CD1c-positive myeloid dendritic cell (primary cell): ENCODE measurements around the gene CFAP52.
"Not testable (repeated sequence)": the region's sequence is repeated elsewhere in the genome, so short reads cannot be mapped to it uniquely, and the experiment has no call there.

ENCODE experiments used
- DNase-seq: peaks from one replicate; pipeline ENCODE4 v3.0.0-alpha.2; 2016; ENCODE audit errors: extremely low spot score

The CFAP52 gene, protein sequence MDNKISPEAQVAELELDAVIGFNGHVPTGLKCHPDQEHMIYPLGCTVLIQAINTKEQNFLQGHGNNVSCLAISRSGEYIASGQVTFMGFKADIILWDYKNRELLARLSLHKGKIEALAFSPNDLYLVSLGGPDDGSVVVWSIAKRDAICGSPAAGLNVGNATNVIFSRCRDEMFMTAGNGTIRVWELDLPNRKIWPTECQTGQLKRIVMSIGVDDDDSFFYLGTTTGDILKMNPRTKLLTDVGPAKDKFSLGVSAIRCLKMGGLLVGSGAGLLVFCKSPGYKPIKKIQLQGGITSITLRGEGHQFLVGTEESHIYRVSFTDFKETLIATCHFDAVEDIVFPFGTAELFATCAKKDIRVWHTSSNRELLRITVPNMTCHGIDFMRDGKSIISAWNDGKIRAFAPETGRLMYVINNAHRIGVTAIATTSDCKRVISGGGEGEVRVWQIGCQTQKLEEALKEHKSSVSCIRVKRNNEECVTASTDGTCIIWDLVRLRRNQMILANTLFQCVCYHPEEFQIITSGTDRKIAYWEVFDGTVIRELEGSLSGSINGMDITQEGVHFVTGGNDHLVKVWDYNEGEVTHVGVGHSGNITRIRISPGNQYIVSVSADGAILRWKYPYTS

DNA sequence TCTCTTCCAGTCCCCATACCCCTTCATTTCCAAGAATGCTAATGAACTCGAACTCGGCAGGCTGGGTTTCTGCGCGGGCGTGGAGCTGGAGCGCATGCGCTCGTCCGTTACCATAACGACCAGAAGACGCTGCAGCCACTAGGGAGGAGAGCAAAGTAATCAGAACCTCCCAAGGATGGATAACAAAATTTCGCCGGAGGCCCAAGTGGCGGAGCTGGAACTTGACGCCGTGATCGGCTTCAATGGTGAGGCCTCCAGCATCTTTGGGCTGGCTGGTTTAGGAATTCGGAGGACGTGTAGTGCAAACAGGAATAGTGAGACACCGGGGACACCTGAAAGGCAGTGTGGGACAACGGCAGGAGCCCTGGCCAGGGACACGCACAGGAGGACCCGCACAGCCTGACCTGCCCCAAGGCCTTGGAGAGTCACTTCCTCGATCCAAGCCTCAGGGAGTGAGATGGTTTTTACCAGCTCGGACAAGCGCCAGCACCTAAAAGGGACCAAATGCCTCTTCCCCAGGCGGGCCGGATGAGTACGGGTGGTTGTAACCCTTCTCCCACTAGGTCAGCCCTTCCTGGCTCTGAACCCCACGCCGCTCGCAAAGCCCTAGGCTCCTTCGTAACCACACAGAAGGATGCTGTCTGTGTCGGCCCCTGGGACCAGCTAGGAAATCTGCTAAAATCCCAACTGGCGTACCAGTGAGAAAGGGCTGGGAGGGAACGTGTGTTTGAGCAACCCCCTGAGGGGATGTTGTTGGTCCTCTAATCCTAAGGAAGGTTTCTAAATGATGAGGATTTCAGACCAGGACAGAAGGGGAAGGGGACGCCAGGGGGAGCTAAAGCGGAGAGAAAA lies at the start of gene CFAP52:
CFAP52 (plus strand) TSS at position 122 of the 852 bp plus-strand sequence; CDS start at position 176, 54 bp downstream.
- peak; percentile 84 for DNase-seq

DNA sequence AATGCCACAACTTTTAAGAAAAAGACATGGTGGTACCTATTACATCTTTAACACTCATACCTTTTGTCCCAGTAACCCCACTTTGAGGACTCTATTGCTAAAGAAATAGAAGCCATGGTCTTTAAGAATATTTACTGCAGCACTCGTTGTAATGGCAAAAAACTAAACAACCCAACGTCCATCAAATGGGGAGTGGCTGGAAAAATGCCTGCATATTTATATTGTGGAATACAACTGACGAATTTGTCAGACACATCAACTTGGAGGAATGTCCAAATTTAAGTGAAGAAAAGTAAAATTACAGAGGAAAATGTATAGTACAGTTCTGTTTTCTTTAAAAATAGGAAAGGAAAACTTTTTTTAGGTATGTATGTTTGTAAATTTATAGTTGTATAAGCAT lies 48.7 kb upstream of the CFAP52 start:
- DNase-seq, result no peak

- peak; percentile 29 for DNase-seq
Observed at GRCh38 chr17:9529033-9529700, 47.3 kb upstream of the CFAP52 start.

DNA sequence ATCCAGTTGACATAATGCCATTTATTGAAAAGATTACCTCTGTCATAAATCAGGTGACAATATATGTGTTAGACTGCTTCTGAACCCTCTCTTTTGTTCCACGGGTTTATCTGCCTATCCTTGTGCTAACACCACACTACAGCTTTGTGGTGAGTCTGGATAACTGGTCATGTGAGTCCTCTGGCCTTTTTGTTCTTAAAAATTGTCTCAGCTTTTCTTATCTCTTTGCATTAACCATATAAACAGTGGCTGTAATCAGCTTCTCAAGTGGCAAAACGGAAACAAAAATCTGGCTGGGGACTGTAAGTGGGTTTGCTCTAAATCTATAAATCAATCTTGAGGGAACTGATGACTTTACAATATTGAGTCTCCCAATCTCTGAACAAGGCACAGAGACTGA lies 45.4 kb upstream of the CFAP52 start:
- no peak for DNase-seq

DNA sequence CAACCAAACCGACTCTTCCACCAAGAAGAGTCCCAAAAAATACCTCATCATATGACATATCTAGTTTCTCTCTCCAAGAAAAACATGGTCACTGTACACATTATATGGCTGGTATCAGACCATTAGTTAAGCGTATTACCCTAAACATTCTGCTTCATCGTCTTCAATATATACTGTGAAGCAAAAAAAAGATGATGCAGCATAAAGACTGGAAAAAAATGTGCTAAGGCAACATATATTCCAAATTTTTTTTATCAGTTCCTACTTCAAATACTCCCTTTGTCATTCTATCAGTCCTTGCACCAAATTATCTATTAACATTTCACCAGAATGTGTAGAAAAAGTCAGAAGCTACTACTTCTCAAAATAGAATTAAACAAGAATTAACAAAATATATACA lies 43.7 kb upstream of the CFAP52 start:
- DNase-seq, result no peak

- DNase-seq, result peak; percentile 6
Observed at GRCh38 chr17:9533441-9533840, 43.0 kb upstream of the CFAP52 start.

DNA sequence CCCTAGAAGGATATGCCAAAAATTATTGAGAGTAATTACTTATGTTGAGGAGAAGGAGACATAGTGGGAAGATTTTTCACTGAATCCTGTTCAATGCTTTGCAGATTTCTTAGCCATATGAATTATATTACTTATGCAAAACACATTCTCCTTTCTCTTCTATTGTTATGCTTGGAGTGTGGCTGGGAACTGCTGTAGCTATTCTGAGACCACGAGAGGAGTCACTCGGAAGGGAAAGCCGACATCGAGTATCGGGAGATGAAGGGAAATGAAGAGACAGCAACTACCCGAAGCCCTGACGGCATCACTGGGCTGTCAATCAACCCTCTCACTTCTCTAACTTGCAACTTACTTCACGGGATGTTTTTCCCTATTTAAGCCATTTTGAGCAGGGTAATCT lies 40.4 kb upstream of the CFAP52 start:
- no peak for DNase-seq

DNA sequence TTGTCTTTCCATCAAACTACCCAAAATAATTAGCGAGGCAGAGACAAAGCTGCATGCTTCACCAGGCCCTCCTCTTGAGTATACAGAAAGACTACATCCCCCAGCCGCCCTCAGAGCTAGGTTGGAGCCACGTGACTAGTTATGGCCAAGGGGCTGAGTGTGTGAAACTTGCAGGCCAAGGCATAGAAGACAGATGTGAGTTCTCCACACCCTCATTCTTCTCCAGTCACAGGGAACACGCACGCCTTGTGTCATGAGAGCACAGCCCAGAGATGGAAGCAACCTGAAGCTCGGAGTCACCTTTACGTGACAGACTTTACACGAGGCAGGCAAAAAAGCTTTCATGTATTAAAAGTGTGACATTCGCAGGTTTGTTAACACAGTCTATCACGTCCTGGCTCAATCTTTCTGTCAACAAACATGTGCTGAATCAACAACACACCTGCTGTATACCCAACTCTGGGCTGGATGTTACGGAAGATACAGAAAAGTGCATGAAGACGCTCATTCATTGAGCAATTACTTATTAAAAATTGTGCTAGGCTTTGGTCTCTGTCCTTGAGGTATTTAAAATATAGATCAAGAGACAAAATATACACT lies 39.2 kb upstream of the CFAP52 start:
- DNase-seq, result no peak

- no peak for DNase-seq
Observed at GRCh38 chr17:9538626-9539025, 37.8 kb upstream of the CFAP52 start.

DNA sequence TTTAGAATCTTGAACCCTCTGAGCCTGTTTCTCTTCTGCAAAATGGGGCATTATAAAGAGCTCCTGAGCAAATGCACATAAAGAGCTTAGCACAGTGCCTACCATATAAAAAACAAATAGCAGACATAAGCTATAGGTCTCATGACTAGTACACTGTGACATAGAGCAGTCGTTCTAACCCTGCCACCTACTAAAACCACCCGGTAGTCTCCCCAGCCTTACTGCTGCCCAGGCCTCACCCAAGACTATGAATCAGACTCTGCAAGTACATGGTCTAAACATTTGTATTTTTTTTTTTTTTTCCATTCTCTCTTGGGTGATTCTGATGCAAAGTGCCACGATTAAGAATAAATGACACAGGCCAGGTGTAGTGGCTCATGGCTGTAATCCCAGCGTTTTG lies 34.7 kb upstream of the CFAP52 start:
- no peak for DNase-seq

DNA sequence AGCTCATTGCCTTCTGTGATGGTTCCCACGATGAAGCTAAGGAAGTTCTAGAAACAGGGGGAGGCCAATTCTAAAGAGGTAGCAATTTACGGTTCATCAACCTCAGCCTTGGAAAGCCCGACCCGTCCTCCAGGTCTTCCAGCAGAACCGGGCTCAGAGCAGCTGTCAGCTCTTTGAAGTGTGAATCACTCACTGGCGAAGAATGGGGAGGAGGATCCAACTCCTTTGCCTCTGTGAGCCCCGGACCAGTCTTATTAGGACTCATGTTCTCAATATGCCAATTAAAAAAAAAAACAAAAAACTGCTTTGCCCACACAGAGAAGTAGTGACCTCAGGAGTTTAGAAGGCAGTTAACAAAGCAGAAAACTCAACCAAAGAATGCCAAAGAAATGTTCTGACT lies 32.2 kb upstream of the CFAP52 start:
- no peak for DNase-seq

DNA sequence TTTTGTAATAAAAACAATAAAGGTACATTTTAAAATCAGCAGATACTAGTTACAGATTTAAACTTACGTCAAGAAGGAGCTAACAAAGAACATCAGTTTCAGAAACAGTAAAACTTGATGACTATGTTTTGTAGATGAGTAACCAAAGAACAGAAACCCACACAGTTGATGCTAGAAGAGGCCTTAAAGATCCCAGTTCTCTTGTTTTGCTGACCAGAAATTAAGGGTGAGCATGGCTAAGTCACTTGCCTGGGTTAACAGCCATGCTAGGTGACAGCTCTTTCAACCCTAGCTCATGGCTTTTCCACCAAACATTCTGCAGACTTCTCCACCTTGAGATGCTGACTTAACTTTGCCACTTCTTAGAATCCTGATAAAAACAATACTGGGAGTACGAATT lies 27.2 kb upstream of the CFAP52 start:
- no peak for DNase-seq

DNA sequence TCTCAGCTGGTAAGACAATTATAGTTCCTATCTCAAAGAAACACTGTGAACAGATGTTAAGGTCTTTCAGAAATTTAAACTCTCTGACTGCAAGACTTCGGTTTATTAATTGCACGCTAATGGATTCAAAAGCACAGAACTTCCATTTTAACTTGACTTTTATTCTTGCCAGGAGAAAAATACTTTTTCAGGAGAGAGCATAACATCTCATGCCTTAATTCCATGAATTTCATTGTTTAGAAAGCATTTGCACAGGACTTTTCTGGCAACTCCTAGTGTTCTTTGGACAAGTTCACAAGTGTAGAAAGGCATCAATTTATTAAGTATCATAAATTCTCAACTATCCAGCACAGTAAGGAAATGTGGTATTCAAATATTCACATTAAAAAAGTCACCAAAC lies 23.3 kb upstream of the CFAP52 start:
- no peak for DNase-seq

DNA sequence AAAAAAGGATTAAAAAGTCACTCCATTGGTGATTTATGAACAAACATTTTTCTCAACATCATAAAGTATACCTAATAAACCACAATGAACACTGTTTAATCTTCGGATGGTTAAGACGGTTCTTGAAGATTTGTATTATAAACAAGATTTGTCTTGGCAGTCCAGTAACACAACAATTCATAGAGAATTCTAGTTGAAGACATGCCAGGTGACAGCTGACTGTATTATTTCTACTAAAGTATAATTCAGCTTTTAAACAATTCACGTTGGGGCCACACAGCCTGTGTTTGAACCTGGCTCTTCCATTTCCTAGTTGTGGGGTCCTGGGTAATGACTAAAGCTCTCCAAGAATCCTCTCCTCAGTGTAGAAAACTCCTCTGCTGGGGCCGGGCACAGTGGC lies 22.8 kb upstream of the CFAP52 start:
- DNase-seq, result no peak

DNA sequence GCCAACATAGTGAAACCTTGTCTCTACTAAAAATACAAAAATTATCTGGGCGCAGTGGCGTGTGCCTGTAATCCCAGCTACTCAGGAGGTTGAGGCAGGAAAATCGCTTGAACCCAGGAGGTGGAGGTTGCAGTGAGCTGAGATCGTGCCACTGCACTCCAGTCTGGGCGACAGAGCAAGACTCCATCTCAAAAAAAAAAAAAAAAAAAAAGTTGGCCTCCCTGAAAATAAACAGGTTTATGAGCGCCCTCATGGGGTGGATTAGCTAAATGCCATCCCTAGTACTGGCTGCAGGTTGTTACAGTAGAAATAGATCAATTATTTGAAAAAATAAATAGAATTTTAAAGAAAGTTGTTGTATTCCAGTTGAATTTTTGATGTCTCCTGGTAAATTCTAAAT lies 21.7 kb upstream of the CFAP52 start:
- DNase-seq, result peak; percentile 40

DNA sequence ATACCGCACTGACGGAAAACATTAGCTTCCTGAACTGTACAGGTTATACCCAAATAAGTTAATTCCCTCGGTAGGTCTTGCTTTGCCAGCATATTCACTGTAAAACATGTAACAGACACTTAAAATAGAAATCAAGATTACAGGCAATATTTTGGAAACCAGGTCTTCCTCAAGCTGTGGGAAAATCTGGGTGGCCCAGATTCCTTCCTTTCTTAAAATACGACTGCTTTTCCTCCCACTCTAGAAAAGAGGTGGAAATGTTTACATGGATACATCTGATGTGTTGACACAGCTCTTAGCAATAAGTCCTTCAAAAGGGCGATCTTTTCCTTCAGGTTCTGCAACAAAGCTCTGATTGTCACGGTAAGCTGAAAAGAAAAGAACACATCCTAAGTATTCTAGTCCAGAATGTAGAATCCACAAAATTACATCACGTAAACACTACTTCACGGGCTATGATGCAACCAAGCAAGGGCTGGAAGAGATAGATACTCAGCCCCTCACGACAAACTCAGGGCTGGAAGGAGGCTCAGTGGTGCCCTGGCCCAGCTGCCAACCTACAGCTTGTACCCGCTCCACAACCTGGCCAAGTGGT lies 19.2 kb upstream of the CFAP52 start:
- DNase-seq, result no peak

DNA sequence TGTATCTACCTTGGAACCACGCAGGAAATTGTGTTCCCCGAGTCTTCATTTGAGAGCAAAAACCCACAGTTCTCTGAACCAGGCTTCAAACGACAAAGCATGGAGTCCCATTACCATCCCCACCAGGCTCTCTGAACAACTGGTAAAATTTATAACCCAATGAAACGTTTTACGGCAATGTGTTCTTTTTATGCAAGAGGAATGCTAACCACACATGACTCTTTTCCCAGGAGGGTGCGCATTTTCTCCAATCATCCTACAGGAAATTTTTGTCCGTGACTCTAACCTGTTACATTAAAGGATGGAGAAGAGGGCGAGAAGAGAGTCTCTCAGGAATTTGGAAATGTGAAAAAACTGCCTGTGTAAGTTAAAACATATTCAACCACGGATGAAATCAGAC lies 18.6 kb upstream of the CFAP52 start:
- no peak for DNase-seq

DNA sequence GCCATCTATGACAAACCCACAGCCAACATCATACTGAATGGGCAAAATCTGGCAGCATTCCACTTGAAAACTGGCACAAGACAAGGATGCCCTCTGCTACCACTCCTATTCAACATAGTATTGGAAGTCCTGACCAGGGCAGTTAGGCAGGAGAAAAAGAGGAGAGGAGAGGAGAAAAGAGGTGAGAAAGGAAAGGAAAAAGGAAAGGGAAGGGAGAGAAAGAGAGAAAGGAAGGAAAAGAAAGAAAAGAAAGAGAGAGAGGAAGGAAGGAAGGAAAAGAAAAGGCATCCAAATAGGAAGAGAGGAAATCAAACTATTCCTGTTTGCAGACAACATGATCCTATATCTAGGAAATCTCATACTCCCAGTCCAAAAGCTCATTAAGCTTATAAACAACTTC lies 12.3 kb upstream of the CFAP52 start:
- no peak for DNase-seq

DNA sequence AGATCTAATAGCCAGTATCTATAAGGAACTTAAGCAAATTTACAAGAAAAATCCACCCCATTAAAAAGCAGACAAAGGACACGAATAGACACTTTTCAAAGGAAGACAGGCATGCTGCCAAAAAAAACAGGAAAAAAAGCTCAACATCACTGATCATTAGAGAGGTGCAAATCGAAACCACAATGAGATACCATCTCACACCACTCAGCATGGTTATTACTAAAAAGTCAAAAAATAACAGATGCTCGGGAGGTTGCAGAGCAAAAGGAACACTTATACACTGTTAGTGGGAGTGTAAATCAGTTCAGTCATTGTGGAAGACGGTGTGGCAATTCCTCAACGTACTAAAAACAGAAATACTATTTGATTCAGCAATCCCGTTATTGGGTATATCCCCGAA lies 10.4 kb upstream of the CFAP52 start:
- DNase-seq, result no peak

DNA sequence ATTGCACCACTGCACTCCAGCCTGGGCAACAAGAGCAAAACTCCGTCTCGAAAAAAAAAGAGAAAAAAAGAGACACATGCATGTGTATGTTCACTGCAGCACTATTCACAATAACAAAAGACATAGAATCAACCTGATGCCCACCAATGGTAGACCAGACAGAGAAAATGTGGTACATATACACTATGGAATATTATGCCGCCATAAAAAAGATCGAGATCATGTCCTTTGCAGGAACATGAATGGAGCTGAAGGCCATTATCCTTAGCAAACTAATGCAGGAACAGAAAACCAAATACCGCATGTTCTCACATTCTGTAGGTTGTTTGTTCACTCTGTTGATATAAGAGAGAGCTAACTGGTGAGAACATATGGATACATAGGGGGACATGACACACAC lies 9.7 kb upstream of the CFAP52 start:
- DNase-seq, result not testable (repeated sequence)

DNA sequence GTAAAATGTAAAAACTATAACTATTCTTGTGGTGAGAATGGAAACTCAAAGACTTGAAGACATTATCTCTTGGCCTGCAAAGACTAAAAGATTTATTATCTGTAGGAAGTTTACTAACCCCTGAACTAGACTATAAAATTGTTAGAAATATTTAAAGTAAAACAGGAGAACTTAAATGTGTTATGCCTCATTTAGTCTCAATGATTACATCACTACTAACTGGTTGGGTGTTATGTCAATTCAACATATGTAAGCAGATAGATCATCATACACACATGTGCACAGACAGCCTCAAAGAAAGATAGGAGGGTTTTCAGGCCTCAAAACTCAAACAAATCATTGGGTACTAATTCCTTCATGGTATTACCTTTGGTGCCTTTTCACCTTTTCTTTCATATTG lies 8.4 kb upstream of the CFAP52 start:
- no peak for DNase-seq
